GM21447 (cell line): ENCODE data around the gene VEGFB.

Experiments used
- ATAC-seq: cut with Tn5 transposase; IDR thresholded peaks from one replicate; pipeline ENCODE4 v1.9.1; 2021; ENCODE audit not compliant: unreplicated experiment

The VEGFB gene

GRCh38 chr11:64276653-64277431 lies 42.5 kb downstream of the VEGFB start:
- ATAC-seq: no peak

DNA sequence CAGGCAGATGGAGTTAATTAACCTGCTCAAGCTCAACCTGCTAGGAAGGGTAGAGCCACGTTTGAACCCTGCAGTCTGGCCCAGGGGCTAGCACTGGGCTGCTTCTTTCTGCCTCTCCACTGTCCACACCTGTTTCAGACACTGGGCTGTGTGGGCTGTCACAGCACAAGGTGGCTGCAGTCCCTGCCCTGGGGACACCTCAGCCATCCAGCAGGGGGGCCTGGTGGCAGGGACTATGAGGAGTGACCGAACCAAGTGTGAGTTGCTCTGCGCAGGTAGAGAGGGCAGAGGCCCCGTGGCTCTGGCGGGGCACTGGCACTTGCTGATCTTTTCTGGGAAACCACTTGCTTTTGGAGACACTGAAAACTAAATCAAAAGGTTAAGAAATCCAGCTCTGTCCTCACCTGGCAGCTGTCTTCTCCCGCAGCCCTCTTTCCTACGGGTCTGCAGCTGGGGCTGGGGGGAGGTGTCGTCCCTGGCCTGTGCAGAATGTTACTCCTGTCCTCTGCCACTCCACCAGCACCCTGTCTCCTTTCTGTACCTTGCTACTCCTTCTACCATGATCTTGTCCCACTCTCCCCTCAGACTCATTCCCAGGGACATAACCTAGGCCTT lies 44.3 kb downstream of the VEGFB start:
- ATAC-seq: no peak

GRCh38 chr11:64281957-64282770 lies 47.8 kb downstream of the VEGFB start:
- no peak for ATAC-seq

- ATAC-seq: no peak
Measured at GRCh38 chr11:64283092-64283491, 48.7 kb downstream of the VEGFB start.

DNA sequence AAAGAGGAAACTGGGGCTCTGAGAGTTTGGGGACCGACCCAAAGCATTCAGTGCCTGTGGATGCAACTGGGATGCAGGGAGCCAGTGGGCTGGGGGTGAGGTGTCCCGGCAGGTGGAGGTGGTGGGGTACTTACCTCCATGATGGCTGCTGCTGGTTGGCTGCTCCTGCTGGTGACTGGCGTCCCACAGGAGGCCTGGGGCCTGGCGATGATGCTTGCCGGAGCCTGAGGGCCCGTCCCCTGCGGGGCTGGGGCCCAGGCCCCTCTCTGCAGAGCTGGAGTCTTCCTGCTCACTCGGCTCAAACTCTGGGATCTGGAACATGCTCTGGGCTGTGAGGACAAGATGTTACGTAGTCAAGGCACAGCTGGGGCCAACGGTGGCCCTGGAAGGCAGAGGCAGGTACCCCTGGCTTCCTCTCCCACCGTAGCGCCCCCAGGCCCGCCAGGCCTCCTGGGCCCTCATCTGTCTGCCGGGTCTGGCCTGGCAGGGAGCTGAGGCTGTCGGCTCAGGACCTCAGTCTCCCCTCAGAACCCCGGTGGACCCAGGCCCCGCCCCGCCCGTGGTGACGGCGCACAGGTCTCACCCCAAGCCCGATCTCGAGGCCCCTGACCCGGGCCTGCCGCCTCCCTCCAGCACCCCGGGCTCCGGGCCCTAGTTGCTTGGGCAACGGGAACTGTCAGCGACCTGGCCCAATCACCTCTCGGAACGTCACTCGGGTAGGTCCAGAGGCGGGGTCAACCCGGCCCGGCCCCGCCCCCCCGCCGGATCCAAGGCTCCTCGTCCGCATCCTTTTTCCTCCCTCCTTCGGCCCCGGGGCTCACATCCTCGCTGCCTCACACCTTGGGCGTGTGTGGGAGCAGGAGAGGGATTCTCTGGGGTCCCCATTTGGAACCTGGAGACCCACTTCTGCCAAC lies 49.9 kb downstream of the VEGFB start, which contains the start of gene BAD:
Gene BAD, minus strand, starts transcription at position 618 of the 914 bp plus-strand sequence. Its CDS starts 297 bp downstream, at position 321.
- peak; percentile 74 for ATAC-seq

DNA sequence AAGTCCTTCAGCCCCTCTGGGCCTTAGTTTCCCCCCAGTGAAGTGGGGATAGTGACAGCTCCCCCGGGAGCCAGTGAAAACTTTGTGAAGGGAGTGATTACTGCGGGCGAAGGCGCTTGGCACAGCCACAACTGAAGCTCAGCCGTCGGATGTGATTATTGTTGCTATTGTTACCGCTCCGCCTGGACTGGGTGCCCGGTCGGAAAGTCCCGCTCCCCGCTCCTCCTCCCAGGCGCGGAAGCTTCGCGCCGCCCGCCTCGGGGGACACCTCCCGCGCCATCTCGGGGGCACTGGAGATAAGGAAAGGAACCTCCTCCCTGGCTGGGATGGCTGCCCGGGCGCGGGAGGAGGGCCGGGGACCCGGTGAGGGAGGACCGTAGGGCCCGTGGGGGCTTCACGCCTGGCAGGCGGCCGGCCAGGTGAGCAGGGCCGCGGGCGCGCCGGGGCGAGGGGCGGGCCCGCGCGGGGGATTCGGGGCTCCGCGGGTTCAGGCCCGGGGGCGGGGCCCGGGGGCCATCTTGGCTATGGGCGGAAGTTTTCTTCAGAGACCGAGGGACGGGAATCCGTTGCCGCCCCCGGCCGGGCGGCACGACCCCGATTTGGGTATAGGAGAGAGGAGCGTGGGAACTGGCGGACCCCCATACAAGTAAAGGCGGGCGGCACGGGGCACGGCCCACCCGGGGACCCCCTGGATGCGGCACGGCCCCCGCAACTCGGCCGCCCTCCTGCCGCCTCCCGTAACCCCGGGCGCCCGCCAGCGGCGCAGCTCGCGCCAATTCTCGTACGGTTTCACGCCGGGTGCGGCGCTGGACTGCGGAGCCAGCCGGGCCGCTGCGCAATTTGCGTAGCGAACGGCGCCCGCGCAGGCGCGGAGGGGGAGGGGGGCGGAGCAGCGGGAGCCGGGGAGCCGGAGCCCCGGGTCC lies 50.8 kb downstream of the VEGFB start, which contains the start of gene GPR137:
Gene GPR137, plus strand, starts transcription at position 887 of the 923 bp plus-strand sequence. CDS start 677 bp downstream, outside the sequence.
- peak; percentile 54 for ATAC-seq

- ATAC-seq: no peak
Measured at GRCh38 chr11:64285885-64286800, 51.8 kb downstream of the VEGFB start.

DNA sequence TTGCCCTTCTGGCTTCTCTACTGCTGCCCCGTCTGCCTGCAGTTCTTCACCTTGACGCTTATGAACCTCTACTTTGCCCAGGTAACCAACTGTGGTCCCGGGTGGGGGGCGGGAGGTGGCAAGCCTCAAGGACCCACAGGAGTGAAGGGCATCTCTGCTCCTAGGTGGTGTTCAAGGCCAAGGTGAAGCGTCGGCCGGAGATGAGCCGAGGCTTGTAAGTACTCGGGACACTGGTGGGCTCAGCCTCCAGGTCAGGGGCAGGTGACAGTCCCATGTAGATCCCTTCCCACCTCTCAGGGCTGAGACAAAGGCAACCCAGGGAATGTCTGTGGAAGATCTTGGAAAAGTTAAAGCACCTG lies 52.4 kb downstream of the VEGFB start:
- no peak for ATAC-seq

DNA sequence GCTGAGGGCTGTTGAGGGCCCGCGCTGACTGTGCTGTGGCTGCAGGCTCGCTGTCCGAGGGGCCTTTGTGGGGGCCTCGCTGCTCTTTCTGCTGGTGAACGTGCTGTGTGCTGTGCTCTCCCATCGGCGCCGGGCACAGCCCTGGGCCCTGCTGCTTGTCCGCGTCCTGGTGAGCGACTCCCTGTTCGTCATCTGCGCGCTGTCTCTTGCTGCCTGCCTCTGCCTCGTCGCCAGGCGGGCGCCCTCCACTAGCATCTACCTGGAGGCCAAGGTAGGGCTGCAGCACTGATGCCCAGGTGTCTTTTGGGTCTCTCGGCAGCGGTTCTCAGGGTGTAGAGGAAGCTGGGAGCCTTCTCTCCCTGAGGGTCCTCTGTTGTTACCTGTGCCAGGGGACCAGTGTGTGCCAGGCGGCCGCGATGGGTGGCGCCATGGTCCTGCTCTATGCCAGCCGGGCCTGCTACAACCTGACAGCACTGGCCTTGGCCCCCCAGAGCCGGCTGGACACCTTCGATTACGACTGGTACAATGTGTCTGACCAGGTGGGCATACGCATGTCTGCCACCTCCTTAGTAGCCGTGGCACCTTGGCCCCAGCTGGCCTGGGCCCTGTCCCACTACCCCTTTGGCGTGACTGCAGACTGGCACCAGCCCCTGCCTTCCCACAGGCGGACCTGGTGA lies 53.4 kb downstream of the VEGFB start:
- no peak for ATAC-seq

GRCh38 chr11:64288353-64288750 lies 54.0 kb downstream of the VEGFB start:
- ATAC-seq: no peak
